ENCODE results near the gene SERPINB12.

SERPINB12 gene

DNA sequence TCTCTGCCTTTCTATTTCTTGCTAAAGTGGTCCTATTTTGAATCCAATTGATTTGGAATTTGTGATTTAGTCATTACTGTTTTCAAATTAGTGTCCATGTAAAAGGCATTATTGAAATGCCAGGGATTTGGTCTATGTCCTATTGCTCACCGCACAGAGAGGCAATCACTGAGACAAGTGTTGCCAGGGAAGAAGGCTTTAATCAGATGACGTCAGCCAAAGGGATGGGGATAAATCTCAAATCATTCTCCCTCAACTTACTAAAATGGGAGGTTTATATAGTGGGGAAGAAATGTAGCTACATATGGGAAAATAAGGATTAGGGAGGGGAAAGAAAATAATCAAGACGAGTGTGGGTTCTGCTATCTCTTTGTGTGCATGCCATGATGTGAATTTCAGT is 9.6 kb downstream of the SERPINB12 start:
- TF ChIP-seq, protein P1, sequence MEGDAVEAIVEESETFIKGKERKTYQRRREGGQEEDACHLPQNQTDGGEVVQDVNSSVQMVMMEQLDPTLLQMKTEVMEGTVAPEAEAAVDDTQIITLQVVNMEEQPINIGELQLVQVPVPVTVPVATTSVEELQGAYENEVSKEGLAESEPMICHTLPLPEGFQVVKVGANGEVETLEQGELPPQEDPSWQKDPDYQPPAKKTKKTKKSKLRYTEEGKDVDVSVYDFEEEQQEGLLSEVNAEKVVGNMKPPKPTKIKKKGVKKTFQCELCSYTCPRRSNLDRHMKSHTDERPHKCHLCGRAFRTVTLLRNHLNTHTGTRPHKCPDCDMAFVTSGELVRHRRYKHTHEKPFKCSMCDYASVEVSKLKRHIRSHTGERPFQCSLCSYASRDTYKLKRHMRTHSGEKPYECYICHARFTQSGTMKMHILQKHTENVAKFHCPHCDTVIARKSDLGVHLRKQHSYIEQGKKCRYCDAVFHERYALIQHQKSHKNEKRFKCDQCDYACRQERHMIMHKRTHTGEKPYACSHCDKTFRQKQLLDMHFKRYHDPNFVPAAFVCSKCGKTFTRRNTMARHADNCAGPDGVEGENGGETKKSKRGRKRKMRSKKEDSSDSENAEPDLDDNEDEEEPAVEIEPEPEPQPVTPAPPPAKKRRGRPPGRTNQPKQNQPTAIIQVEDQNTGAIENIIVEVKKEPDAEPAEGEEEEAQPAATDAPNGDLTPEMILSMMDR (conservative IDR thresholded peaks at IDR 0.05): no peak
- no peak overlapping the region for H3K27ac ChIP-seq

DNA sequence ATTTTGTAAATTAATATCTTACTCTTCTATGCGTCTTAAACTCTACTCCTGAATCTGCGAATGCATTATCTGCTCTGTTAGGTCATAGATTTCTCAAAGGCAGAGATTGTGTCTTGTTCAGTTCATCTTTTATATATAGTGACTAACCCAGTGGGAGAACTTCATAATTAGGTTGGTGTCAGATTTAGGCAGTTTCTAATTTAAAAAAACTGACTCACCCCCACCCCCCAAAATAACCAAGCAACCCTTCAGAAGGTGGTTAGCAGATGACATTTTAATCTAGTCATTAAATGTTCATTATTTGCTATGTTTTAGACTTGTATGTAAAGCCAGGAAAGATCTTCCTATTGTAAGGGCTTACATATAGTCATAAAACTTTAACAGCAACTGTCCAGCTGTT is 10.4 kb downstream of the SERPINB12 start:
- H3K27ac ChIP-seq: no peak overlapping the region
- TF ChIP-seq, protein P1 (conservative IDR thresholded peaks at IDR 0.05): no peak

DNA sequence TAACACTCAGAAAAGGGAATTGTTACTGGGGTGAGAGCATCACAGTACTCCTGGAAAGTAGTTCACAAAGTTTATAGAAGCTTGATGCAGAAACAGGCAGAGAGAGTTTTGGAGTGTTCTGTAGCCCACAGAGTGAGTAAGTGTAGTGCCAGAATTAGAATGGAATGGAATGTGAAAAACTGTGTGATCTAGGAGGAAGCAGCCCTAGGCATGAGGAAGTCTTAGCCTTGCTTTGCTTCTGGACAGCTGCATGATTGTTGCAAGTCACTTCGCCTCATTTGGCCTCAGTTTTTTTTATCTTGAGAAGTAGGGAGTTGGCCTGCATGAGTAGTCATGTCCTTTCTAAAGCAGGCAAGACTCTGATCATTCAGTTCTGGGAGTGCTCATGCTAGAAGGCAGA is 10.9 kb downstream of the SERPINB12 start:
- H3K27ac ChIP-seq: no peak overlapping the region

DNA sequence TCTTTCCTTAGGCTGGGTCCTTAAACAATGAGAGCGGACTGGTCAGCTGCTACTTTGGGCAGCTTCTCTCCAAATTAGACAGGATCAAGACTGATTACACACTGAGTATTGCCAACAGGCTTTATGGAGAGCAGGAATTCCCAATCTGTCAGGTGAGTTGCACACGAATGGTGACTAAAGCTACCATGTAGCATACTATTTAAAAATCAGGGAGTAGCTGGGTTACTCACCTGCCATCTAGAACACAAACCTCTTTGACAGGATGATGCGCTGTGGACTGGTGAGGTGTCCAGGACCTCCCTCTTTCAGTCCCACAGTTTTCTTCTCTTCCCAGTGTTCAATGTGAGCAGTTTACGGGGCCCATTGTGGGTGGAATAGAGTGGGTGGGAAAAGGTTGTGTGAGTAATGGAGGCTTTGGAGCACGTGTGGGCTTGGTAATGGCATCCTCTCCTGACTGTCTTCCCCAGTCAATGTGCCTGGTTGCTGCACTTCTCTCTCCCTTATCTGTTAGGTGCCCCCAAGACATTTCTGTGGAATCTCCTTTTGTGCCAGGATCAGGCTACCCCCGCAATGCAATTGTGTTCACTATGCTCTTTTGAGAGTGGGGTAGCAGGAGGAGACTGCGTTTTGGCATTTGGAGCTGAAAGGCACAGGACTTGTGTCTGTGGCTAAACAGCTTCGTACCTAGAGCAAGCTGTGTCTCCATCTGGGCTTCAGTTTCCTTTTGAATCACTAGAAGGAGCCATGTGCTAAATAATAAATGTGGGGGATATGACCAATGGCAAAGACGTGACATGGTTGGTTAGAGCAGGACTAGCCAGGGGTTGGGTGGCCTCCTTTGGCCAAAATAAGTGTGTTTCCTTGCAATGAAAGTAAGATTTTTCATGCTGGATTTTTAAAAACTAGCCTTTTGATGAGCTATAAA is 17.7 kb downstream of the SERPINB12 start:
- H3K27ac ChIP-seq: no peak overlapping the region
- TF ChIP-seq, protein P1 (conservative IDR thresholded peaks at IDR 0.05): no peak

More for the DNA sequence above, 10.9 kb downstream of the SERPINB12 start:
- TF ChIP-seq, protein P1 (conservative IDR thresholded peaks at IDR 0.05): no peak

DNA sequence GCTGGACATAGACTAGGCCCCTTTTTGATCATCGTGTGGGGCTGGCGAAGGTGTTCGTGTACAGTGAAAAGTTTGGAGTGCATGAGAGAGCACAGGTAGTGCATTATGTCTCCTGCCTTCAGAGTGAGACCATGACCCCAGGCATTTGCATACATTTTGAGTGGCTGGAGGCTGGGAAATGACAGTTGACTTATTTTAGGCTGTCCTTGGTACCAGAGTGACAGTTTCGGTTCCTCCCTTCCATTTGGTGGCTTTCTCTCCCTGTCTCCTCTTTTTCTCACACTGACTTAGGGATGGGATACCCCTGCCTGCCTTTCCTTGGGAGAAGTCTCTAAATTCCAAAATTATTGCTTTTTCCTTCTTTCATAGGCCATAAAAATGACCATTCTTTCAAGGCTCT is 20.1 kb downstream of the SERPINB12 start:
- TF ChIP-seq, protein P1 (conservative IDR thresholded peaks at IDR 0.05): no peak
- H3K27ac ChIP-seq: no peak overlapping the region

DNA sequence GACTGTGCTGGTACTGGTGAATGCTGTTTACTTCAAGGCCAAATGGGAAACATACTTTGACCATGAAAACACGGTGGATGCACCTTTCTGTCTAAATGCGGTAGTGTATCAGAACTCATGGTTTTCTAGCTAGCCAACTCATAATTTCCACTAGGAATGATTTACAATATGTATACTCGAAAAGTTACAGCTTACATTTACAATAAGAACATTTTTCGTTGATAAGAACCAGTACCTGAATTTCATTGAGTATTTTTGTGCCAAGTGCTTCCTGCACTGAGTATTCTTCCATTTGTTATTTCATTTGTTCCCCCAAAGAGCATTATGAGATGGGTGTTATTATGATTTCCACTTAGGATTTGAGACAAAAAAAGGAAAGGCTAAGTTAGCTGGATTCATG is 21.9 kb downstream of the SERPINB12 start:
- no peak overlapping the region for H3K27ac ChIP-seq
- TF ChIP-seq, protein P1 (conservative IDR thresholded peaks at IDR 0.05): no peak

DNA sequence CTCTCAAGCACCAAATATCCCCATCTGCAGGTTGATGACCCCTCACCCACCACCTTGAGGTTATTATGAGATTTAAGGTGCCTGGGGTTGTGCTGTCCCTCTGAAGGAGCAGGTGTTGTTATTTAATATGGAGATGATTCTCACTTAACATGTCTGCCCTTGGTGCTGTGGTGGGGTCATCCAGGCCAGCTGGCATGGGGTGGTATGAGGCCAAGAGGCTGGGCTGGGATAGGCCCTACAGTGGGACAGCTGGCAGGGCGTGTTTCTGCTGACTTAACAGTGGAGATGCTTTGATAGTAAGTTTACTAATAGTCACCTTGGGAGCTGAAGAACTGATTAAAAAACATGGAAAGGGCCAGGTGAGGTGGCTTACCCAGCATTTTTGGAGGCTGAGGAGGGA is 22.4 kb downstream of the SERPINB12 start:
- TF ChIP-seq, protein P1 (conservative IDR thresholded peaks at IDR 0.05): no peak

More for the DNA sequence above, 22.4 kb downstream of the SERPINB12 start:
- no peak overlapping the region for H3K27ac ChIP-seq

All from VCaP (cell line).